ENCODE measurements around the gene PPP2R2B.

Gene PPP2R2B

GRCh38 chr5:146878476-146879172 is at the start of gene PPP2R2B:
Gene PPP2R2B (minus strand): TSS chr5:146878757.
- DNase-seq (ENCODE audit: low read depth in 2 of 2): peak; percentile 21 to 46

GRCh38 chr5:146924132-146924531 is 45.6 kb upstream of the PPP2R2B start:
- DNase-seq (ENCODE audit: low read depth in 2 of 2): no peak

DNA sequence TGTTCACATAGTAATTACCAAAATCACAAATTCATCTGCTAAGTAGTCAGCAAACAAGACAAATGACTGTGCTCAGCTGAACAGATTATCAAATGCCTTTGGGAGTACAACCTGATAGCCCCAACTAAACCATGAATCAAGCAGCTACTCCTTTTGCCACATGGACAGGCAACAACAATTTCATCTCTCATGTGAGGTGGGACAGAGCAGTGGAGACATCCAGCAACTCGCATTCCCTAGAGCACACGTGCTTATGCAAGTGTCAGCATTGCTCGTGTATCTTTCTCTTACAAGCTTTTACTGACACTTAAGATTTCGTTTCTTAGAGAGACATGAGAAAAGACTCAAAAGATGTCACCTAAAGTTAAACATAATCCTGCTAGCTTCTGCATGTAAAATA is 42.7 kb upstream of the PPP2R2B start:
- no peak for DNase-seq (ENCODE audit: low read depth in 2 of 2)

DNA sequence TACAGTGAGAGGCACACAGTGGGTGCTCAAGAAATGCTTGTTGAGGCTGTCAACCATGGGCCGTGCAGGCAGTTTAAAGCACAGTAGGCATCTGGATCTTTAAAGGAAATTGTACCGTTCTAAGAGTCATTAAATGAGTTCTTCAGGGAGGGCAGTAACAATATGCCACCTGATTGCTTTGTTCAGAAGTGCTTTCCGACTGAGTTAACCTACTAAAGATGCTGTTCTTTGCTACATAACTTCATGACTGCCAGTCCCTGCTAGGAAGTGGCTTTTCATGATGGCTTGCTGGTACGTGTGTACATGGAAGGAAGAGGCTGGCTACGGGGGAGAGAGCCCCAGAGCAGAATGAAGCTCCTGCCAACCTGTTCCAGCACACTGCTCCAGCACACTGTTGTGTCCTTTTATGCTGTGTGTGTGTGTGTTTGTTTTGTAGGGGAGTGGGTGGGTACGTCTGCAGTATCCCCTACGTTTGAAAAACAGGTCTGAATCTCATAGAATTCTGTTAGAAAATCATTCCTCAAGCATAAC is 41.9 kb upstream of the PPP2R2B start:
- no peak for DNase-seq (ENCODE audit: low read depth in 2 of 2)

DNA sequence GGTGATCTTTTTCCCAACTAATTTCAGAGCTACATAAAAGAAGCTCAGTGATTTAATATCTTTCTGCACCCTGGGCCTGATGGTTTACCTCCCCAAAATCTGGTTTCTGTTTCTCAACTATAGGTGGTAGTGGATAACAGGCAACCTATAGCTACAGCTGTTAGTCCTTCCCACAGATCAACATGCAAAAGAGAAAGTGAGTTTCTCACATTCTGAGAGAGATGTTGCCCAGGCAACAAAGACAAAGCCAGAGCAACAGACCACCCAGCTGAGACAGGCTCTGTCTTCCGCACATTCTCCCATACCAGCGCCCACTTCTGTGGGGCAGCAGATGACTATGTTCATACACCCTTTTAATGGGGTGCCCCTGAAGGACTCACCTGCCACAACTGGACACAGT is 40.7 kb upstream of the PPP2R2B start:
- DNase-seq (ENCODE audit: low read depth in 2 of 2): no peak

DNA sequence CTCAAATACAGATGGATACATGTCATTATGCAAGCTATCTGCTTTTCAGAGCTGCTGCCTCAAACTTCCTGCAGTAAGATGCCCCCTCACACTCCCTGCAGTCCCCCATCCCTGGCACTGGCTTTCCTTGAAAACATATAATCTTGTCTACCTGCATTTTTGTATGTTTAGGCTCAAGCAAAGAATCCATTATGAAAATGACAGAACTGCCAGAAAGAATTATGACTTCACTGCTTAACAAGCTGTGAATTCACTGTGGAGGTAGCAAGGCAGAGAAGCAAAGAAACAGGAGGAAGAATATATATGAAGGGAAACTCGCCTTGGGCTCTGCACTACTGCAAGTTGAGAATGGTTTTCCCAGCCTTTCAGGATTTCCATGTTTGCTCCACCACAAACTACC is 39.4 kb upstream of the PPP2R2B start:
- no peak for DNase-seq (ENCODE audit: low read depth in 2 of 2)

- DNase-seq (ENCODE audit: low read depth in 2 of 2): no peak
These were observed 34.3 kb upstream of the PPP2R2B start for GRCh38 chr5:146912874-146913273.

DNA sequence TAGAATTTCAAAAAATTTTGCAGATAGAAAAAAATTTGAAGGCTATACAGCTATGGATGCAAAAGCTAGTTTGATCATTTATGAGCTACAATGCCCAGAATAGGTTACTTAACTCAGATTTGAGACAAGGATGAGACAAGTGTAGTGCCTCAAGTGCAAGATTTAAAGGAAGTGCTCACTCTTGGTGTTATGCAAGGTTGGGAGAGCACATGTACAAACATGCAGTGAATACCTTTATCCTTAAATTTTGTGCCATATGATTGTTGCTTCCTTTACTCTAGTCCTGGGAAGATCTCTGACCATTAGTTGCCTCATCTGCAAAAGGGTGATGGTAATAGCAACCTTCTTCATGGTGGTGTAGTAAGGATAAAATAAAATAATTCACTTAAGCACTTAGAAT is 31.7 kb upstream of the PPP2R2B start:
- DNase-seq (ENCODE audit: low read depth in 2 of 2): no peak

DNA sequence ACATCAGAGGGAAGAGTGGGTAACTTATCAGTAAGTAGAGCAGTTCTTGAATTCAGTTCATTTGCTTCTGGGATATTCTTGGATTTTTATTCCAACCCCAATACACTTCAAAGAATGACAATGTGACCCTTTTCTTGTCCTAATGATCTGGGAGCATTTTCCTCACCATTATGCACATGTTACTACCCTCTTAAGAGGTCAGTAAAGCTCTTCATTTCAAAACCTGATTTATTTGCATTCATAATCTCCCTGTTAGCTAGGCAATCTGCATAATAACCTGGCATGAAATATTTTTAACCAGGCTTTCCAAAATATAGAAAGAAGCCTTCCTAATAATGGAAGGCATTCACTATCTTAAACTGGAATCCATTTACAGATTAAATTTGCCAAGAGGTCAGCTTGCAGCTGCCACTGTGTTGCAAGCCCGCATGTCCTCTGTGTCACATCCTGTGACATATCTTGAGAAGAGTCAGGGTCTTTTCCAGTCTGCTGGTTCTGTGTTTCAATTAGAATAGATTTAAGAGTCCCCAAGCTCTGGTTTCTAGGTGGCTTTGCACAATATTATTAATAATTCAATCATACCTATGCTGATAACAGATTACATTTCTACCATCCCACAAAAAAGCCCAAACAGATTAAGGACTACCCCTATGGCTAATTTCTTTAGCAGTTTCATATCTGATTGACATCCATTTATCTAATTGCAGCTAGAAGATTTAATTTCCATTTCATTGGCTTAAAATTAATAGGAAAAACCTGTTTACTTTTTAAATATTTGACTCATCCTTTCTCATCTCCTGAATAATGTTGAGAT is 30.9 kb upstream of the PPP2R2B start:
- no peak for DNase-seq (ENCODE audit: low read depth in 2 of 2)

- no peak for DNase-seq (ENCODE audit: low read depth in 2 of 2)
These were observed 28.2 kb upstream of the PPP2R2B start for GRCh38 chr5:146906803-146907202.

DNA sequence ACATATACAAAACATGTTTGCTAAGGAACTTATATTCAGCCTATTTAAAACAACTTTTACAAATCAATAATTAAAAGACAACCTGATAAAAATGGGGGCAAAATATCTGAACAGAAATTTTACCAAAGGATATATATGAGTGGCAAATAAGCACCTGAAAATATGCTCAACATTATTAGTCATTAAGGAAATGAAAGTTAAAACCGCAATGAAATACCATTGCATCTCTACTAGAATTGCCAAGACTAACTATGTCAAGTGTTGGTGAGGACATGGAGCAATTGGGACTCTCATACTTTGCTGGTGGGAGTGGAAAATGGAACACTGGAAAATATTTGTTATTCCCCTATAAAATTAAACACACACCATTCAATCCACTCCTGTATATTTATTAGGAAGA is 26.3 kb upstream of the PPP2R2B start:
- no peak for DNase-seq (ENCODE audit: low read depth in 2 of 2)

- DNase-seq (ENCODE audit: low read depth in 2 of 2): no peak
These were observed 25.2 kb upstream of the PPP2R2B start for GRCh38 chr5:146903789-146904188.

DNA sequence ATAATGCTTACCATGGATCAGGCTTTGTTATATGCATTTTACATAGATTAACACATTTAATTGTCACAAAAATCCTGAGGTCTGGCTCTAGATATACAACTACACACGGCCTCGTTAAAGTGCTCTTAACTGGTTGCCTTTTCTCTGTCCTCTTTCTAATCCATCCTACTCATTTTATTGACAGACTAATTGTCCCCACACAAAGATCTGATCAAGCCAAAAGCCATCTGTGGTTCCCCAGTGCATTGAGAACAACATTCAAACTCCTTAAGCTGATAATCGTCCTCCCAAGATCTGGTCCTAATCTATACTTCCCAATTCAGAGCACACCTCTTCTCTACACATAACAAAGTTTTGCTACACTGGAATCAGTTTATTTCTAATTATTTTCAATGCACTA is 23.9 kb upstream of the PPP2R2B start:
- no peak for DNase-seq (ENCODE audit: low read depth in 2 of 2)

DNA sequence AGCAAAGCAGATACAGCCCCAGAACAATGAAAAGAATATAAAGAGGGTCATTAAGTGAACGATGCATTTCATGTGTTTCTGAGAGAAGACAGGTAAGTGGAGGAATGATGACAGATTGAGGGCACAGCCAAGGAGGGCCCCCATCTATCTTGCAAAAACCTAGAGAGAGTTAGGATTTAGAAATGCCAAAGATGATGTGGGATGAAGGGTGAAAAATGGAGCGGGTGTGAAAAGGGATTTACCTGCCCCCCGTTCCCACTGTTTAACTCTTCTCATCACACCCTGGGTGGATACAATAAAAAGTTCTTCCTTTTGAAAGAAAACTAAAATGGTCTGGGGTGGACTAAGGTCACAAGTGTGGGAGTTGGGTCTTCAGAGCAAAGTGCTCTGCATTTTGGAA is 18.5 kb upstream of the PPP2R2B start:
- DNase-seq (ENCODE audit: low read depth in 2 of 2): no peak

GRCh38 chr5:146894753-146895521 is 16.4 kb upstream of the PPP2R2B start:
- no peak for DNase-seq (ENCODE audit: low read depth in 2 of 2)

GRCh38 chr5:146893991-146894390 is 15.4 kb upstream of the PPP2R2B start:
- DNase-seq (ENCODE audit: low read depth in 2 of 2): no peak

- no peak for DNase-seq (ENCODE audit: low read depth in 2 of 2)
These were observed 13.7 kb upstream of the PPP2R2B start for GRCh38 chr5:146892231-146892630.

- DNase-seq (ENCODE audit: low read depth in 2 of 2): no peak
These were observed 13.0 kb upstream of the PPP2R2B start for GRCh38 chr5:146891511-146891910.

DNA sequence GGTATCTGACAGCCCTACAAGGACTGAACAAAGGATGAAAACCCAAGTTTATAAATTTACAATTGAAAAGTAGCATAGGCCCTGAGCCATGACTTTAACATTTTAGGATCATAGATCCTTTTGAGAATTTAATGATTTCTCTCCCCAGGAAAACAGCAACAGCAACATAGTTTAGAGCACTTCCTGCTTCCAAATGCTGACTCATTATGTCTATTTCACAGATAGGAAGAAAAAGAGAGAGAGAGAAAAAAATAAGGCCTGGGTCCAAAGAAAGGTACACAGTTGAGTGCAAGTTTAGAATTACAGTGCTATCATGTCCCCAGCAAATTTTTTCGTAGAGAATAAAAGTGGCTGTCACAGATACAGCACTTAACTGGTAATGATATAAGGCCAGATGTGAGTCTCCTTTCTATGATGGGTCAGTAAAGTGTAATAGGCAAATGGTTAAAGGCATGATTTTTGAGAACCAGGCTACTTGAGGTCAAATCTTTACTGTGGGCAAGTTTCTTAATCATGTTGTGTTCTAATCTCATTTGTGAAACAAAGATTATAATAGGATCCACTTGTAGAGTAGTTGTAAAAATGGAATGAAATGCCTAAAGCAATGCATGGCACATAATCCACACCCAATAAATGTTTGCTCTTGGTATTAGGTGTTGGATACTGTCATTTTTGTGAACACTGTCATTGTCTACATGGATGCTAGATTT is 12.3 kb upstream of the PPP2R2B start:
- DNase-seq (ENCODE audit: low read depth in 2 of 2): no peak

GRCh38 chr5:146890066-146890465 is 11.5 kb upstream of the PPP2R2B start:
- no peak for DNase-seq (ENCODE audit: low read depth in 2 of 2)

- DNase-seq (ENCODE audit: low read depth in 2 of 2): no peak
These were observed 10.6 kb upstream of the PPP2R2B start for GRCh38 chr5:146889169-146889568.
